ENCODE results near the gene MICU2. TPM values are rescaled to one million over a fixed set of nuclear protein-coding genes. Genes with fewer than 3 reads are reported as not detected.

Gene MICU2
- total RNA-seq, 1 donor = 57.7 TPM

GRCh38 chr13:21632196-21632595, 28.2 kb upstream of the MICU2 start:
- H3K4me3 ChIP-seq (ENCODE audit: low read depth, low read length) = no peak overlapping the region
- no peak for DNase-seq (ENCODE audit: low read depth)
- TF ChIP-seq CTCF (IDR thresholded peaks at IDR 0.05; ENCODE audit: insufficient read depth, low read length) = no peak

GRCh38 chr13:21625366-21625765, 21.4 kb upstream of the MICU2 start:
- DNase-seq (ENCODE audit: low read depth) = peak; percentile 50
- H3K4me3 ChIP-seq (ENCODE audit: low read depth, low read length) = no peak overlapping the region
- peak; percentile 51 for TF ChIP-seq CTCF (IDR thresholded peaks at IDR 0.05; ENCODE audit: insufficient read depth, low read length)

- TF ChIP-seq CTCF (IDR thresholded peaks at IDR 0.05; ENCODE audit: insufficient read depth, low read length) = no peak
- DNase-seq (ENCODE audit: low read depth) = no peak
- H3K4me3 ChIP-seq (ENCODE audit: low read depth, low read length) = no peak overlapping the region
These were observed 16.9 kb upstream of the MICU2 start for GRCh38 chr13:21620861-21621260.

GRCh38 chr13:21619633-21620220, 15.8 kb upstream of the MICU2 start:
- DNase-seq (ENCODE audit: low read depth) = no peak
- no peak overlapping the region for H3K4me3 ChIP-seq (ENCODE audit: low read depth, low read length)
- TF ChIP-seq CTCF (IDR thresholded peaks at IDR 0.05; ENCODE audit: insufficient read depth, low read length) = no peak

GRCh38 chr13:21616880-21617279, 12.9 kb upstream of the MICU2 start:
- no peak for DNase-seq (ENCODE audit: low read depth)
- no peak for TF ChIP-seq CTCF (IDR thresholded peaks at IDR 0.05; ENCODE audit: insufficient read depth, low read length)
- no peak overlapping the region for H3K4me3 ChIP-seq (ENCODE audit: low read depth, low read length)

- no peak for TF ChIP-seq CTCF (IDR thresholded peaks at IDR 0.05; ENCODE audit: insufficient read depth, low read length)
- no peak overlapping the region for H3K4me3 ChIP-seq (ENCODE audit: low read depth, low read length)
- DNase-seq (ENCODE audit: low read depth) = no peak
These were observed 12.4 kb upstream of the MICU2 start for GRCh38 chr13:21616205-21616866.

All from fibroblast of the aortic adventitia (primary cell).